Measurements from ENCODE around the gene KRT14. TPM values are rescaled to one million over a fixed set of nuclear protein-coding genes. Genes with fewer than 3 reads are reported as not detected.

KRT14 gene
- total RNA-seq: not detected

GRCh38 chr17:41586863-41587495 lies at the start of gene KRT14:
Gene KRT14 (minus strand): TSS chr17:41586895. CDS start chr17:41586834, 61 bp downstream.

GRCh38 chr17:41624208-41625101 lies 37.8 kb upstream of the KRT14 start, which contains the start of gene KRT17:
Gene KRT17 (minus strand): TSS chr17:41624575. CDS start chr17:41624509, 66 bp downstream.

GRCh38 chr17:41612376-41613160 lies 25.9 kb upstream of the KRT14 start, which contains the start of gene KRT16:
Gene KRT16 (minus strand): TSS chr17:41612767. CDS start chr17:41612688, 79 bp downstream.

GRCh38 chr17:41571561-41572434 lies 14.9 kb downstream of the KRT14 start, which contains the start of gene KRT9:
Gene KRT9 (minus strand): TSS chr17:41572059. CDS start chr17:41571992, 67 bp downstream.

Other genes with a start within 250 kb of the KRT14 start
- not detected for gene KRT33A, start 236.1 kb downstream of the KRT14 start, total RNA-seq
- not detected for gene KRT33B, start 217.1 kb downstream of the KRT14 start, total RNA-seq
- 0.94 TPM for gene KRT34, start 204.6 kb downstream of the KRT14 start, total RNA-seq
- gene KRT31, start 189.3 kb downstream of the KRT14 start, total RNA-seq: 0.94 TPM
- gene KRT37, start 162.3 kb downstream of the KRT14 start, total RNA-seq: not detected
- not detected for gene KRT38, start 145.9 kb downstream of the KRT14 start, total RNA-seq
- not detected for gene KRT32, start 119.5 kb downstream of the KRT14 start, total RNA-seq
- gene KRT35, start 105.7 kb downstream of the KRT14 start, total RNA-seq: not detected
- not detected for gene KRT36, start 97.0 kb downstream of the KRT14 start, total RNA-seq
- gene KRT13, start 81.3 kb downstream of the KRT14 start, total RNA-seq: not detected
- gene KRT15, start 68.0 kb downstream of the KRT14 start, total RNA-seq: not detected
- gene KRT19, start 58.6 kb downstream of the KRT14 start, total RNA-seq: 5.9 TPM
- gene KRT9, start 14.8 kb downstream of the KRT14 start, total RNA-seq: not detected
- gene KRT16, start 25.9 kb upstream of the KRT14 start, total RNA-seq: not detected
- not detected for gene KRT17, start 37.7 kb upstream of the KRT14 start, total RNA-seq
- gene EIF1, start 102.0 kb upstream of the KRT14 start, total RNA-seq: 110 TPM
- gene GAST, start 125.4 kb upstream of the KRT14 start, total RNA-seq: not detected
- 0.31 TPM for gene HAP1, start 147.7 kb upstream of the KRT14 start, total RNA-seq
- gene JUP, start 199.8 kb upstream of the KRT14 start, total RNA-seq: 65.7 TPM
- 12.8 TPM for gene P3H4, start 225.1 kb upstream of the KRT14 start, total RNA-seq
- 12.5 TPM for gene FKBP10, start 226.1 kb upstream of the KRT14 start, total RNA-seq
- 93.0 TPM for gene NT5C3B, start 249.3 kb upstream of the KRT14 start, total RNA-seq